Memory B cell (primary cell): ENCODE measurements around the gene TBC1D30.

ENCODE experiments used
- ATAC-seq: fragments of 150-1000 bp; cut with Tn5 transposase; 2 replicates; pipeline ENCODE4 v1.10.0; 2021; ENCODE audit warnings: low read depth, mild to moderate bottlenecking, moderate library complexity
- DNase-seq, 2 donors: peaks; one replicate each; pipeline ENCODE4 v3.0.0; 2022; ENCODE audit warnings: low spot score in 2 of 2
- H3K27ac Mint-ChIP-seq: one replicate; pipeline ENCODE4 v1.8.0; 2022; ENCODE audit warnings: mild to moderate bottlenecking, moderate library complexity, mixed read lengths
- H3K27me3 Mint-ChIP-seq: one replicate; pipeline ENCODE4 v1.8.0; 2022; ENCODE audit warnings: mixed read lengths
- H3K36me3 Mint-ChIP-seq: one replicate; pipeline ENCODE4 v1.8.0; 2022; ENCODE audit warnings: mild to moderate bottlenecking, mixed read lengths
- H3K4me1 Mint-ChIP-seq: one replicate; pipeline ENCODE4 v1.8.0; 2022; ENCODE audit warnings: mixed read lengths
- H3K4me3 Mint-ChIP-seq: one replicate; pipeline ENCODE4 v1.8.0; 2022; ENCODE audit warnings: mild to moderate bottlenecking, moderate library complexity, mixed read lengths
- H3K9me3 Mint-ChIP-seq: one replicate; pipeline ENCODE4 v1.8.0; 2022; ENCODE audit warnings: mixed read lengths

Gene TBC1D30

GRCh38 chr12:64893961-64894360, 69.5 kb downstream of the TBC1D30 start:
- no peaks in the 10 kb centered on the region for H3K4me1 Mint-ChIP-seq
- no peak overlapping the region for H3K4me3 Mint-ChIP-seq
- peaks cover 6% of the 10 kb centered on the region for H3K27me3 Mint-ChIP-seq
- H3K27ac Mint-ChIP-seq: no peak overlapping the region
- ATAC-seq (no peak), DNase-seq (no peak)
- no peaks in the 10 kb centered on the region for H3K36me3 Mint-ChIP-seq
- no peaks in the 10 kb centered on the region for H3K9me3 Mint-ChIP-seq

- Mint-ChIP-seq H3K36me3 (no peaks in the 10 kb centered on the region), H3K4me1 (no peaks in the 10 kb centered on the region), H3K4me3 (no peak overlapping the region), H3K9me3 (no peaks in the 10 kb centered on the region), H3K27me3 (peaks cover 5% of the 10 kb centered on the region), H3K27ac (no peak overlapping the region)
- DNase-seq (no peak), ATAC-seq (no peak)
Observed at GRCh38 chr12:64894827-64895475, 70.5 kb downstream of the TBC1D30 start.

GRCh38 chr12:64895526-64895925, 71.1 kb downstream of the TBC1D30 start:
- Mint-ChIP-seq H3K27me3 (peaks cover 5% of the 10 kb centered on the region), H3K36me3 (no peaks in the 10 kb centered on the region), H3K4me1 (no peaks in the 10 kb centered on the region), H3K27ac (no peak overlapping the region), H3K9me3 (no peaks in the 10 kb centered on the region), H3K4me3 (no peak overlapping the region)
- ATAC-seq: no peak
- DNase-seq: no peak

- no peak for DNase-seq
Observed at GRCh38 chr12:64900540-64900939, 76.1 kb downstream of the TBC1D30 start.

GRCh38 chr12:64903479-64904152, 79.2 kb downstream of the TBC1D30 start:
- ATAC-seq (no peak), DNase-seq (no peak)
- Mint-ChIP-seq H3K4me3 (no peak overlapping the region), H3K9me3 (no peaks in the 10 kb centered on the region), H3K27ac (no peak overlapping the region), H3K27me3 (peaks cover 10% of the 10 kb centered on the region), H3K4me1 (no peaks in the 10 kb centered on the region), H3K36me3 (no peaks in the 10 kb centered on the region)

More at GRCh38 chr12:64900540-64900939, 76.1 kb downstream of the TBC1D30 start:
- no peaks in the 10 kb centered on the region for H3K36me3 Mint-ChIP-seq
- H3K4me1 Mint-ChIP-seq: no peaks in the 10 kb centered on the region
- H3K9me3 Mint-ChIP-seq: no peaks in the 10 kb centered on the region
- no peak overlapping the region for H3K27ac Mint-ChIP-seq
- H3K4me3 Mint-ChIP-seq: no peak overlapping the region
- H3K27me3 Mint-ChIP-seq: peaks cover 8% of the 10 kb centered on the region
- no peak for ATAC-seq

- peaks cover 7% of the 10 kb centered on the region for H3K27me3 Mint-ChIP-seq
- DNase-seq: no peak
- H3K9me3 Mint-ChIP-seq: no peaks in the 10 kb centered on the region
- H3K36me3 Mint-ChIP-seq: no peaks in the 10 kb centered on the region
- ATAC-seq: no peak
- H3K4me3 Mint-ChIP-seq: no peak overlapping the region
- no peak overlapping the region for H3K27ac Mint-ChIP-seq
- H3K4me1 Mint-ChIP-seq: no peaks in the 10 kb centered on the region
Observed at GRCh38 chr12:64907097-64907496, 82.7 kb downstream of the TBC1D30 start.

- Mint-ChIP-seq H3K27ac (no peak overlapping the region), H3K9me3 (no peaks in the 10 kb centered on the region), H3K4me1 (no peaks in the 10 kb centered on the region), H3K4me3 (no peak overlapping the region), H3K36me3 (no peaks in the 10 kb centered on the region), H3K27me3 (peaks cover 7% of the 10 kb centered on the region)
- ATAC-seq: no peak
- DNase-seq: no peak
Observed at GRCh38 chr12:64909124-64909523, 84.7 kb downstream of the TBC1D30 start.

- DNase-seq: no peak
- no peak for ATAC-seq
- H3K9me3 Mint-ChIP-seq: no peaks in the 10 kb centered on the region
- H3K27me3 Mint-ChIP-seq: peaks cover 4% of the 10 kb centered on the region
- no peak overlapping the region for H3K27ac Mint-ChIP-seq
- no peaks in the 10 kb centered on the region for H3K36me3 Mint-ChIP-seq
- no peak overlapping the region for H3K4me3 Mint-ChIP-seq
- H3K4me1 Mint-ChIP-seq: no peaks in the 10 kb centered on the region
Observed at GRCh38 chr12:64911081-64911480, 86.6 kb downstream of the TBC1D30 start.

GRCh38 chr12:64911912-64912311, 87.5 kb downstream of the TBC1D30 start:
- Mint-ChIP-seq H3K4me3 (no peak overlapping the region), H3K27me3 (peaks cover 4% of the 10 kb centered on the region), H3K4me1 (no peaks in the 10 kb centered on the region), H3K36me3 (no peaks in the 10 kb centered on the region), H3K27ac (no peak overlapping the region), H3K9me3 (no peaks in the 10 kb centered on the region)
- no peak for DNase-seq
- ATAC-seq: no peak

GRCh38 chr12:64912516-64913255, 88.2 kb downstream of the TBC1D30 start:
- Mint-ChIP-seq H3K27me3 (peaks cover 4% of the 10 kb centered on the region), H3K4me1 (no peaks in the 10 kb centered on the region), H3K27ac (no peak overlapping the region), H3K36me3 (no peaks in the 10 kb centered on the region), H3K4me3 (no peak overlapping the region), H3K9me3 (no peaks in the 10 kb centered on the region)
- DNase-seq (no peak), ATAC-seq (no peak)

- no peak for ATAC-seq
- Mint-ChIP-seq H3K27me3 (peaks cover 7% of the 10 kb centered on the region), H3K4me1 (no peaks in the 10 kb centered on the region), H3K27ac (no peak overlapping the region), H3K36me3 (no peaks in the 10 kb centered on the region), H3K4me3 (no peak overlapping the region), H3K9me3 (no peaks in the 10 kb centered on the region)
- no peak for DNase-seq
Observed at GRCh38 chr12:64915242-64915641, 90.8 kb downstream of the TBC1D30 start.

GRCh38 chr12:64916411-64917261, 92.2 kb downstream of the TBC1D30 start:
- no peaks in the 10 kb centered on the region for H3K36me3 Mint-ChIP-seq
- DNase-seq (no peak), ATAC-seq (no peak)
- no peaks in the 10 kb centered on the region for H3K4me1 Mint-ChIP-seq
- no peak overlapping the region for H3K27ac Mint-ChIP-seq
- no peak overlapping the region for H3K4me3 Mint-ChIP-seq
- peaks cover 7% of the 10 kb centered on the region for H3K27me3 Mint-ChIP-seq
- no peaks in the 10 kb centered on the region for H3K9me3 Mint-ChIP-seq

GRCh38 chr12:64918344-64918743, 93.9 kb downstream of the TBC1D30 start:
- ATAC-seq: no peak
- peaks cover 5% of the 10 kb centered on the region for H3K27me3 Mint-ChIP-seq
- no peak overlapping the region for H3K4me3 Mint-ChIP-seq
- H3K9me3 Mint-ChIP-seq: no peaks in the 10 kb centered on the region
- no peak for DNase-seq
- no peaks in the 10 kb centered on the region for H3K36me3 Mint-ChIP-seq
- H3K4me1 Mint-ChIP-seq: no peaks in the 10 kb centered on the region
- H3K27ac Mint-ChIP-seq: no peak overlapping the region

- no peak overlapping the region for H3K27ac Mint-ChIP-seq
- H3K27me3 Mint-ChIP-seq: peaks cover 3% of the 10 kb centered on the region
- ATAC-seq (no peak), DNase-seq (no peak)
- no peaks in the 10 kb centered on the region for H3K9me3 Mint-ChIP-seq
- H3K36me3 Mint-ChIP-seq: no peaks in the 10 kb centered on the region
- no peak overlapping the region for H3K4me3 Mint-ChIP-seq
- H3K4me1 Mint-ChIP-seq: no peaks in the 10 kb centered on the region
Observed at GRCh38 chr12:64918801-64919200, 94.4 kb downstream of the TBC1D30 start.
